H9 (cell line): ENCODE results near the gene PRPH. TPM values are rescaled to one million over a fixed set of nuclear protein-coding genes. Genes with fewer than 3 reads are reported as not detected.
"Not testable (repeated sequence)": the region's sequence is repeated elsewhere in the genome, so short reads cannot be mapped to it uniquely, and the experiment has no call there.

Experiments
- DNase-seq: peaks from one replicate; pipeline ENCODE4 v3.0.0-alpha.2; 2017
- H2AFZ ChIP-seq: one replicate; pipeline ENCODE4 v1.6.1; 2013; ENCODE audit warnings: mild to moderate bottlenecking, low read length, control low read depth, moderate library complexity
- H2AK5ac ChIP-seq: 2 replicates; pipeline ENCODE4 v1.6.1; 2013; ENCODE audit warnings: low read length, control low read depth, mixed read lengths; ENCODE audit not compliant: insufficient read length
- H2BK120ac ChIP-seq: one replicate; pipeline ENCODE4 v1.6.1; 2013; ENCODE audit warnings: low read depth, mild to moderate bottlenecking, low read length, control low read depth, inconsistent platforms; ENCODE audit not compliant: poor library complexity, severe bottlenecking
- H2BK12ac ChIP-seq: 2 replicates; pipeline ENCODE4 v1.6.1; 2013; ENCODE audit warnings: low read length, control low read depth, mixed read lengths, low read depth; ENCODE audit not compliant: insufficient read length
- H2BK15ac ChIP-seq: 2 replicates; pipeline ENCODE4 v1.6.1; 2013; ENCODE audit warnings: low read depth, low read length, control low read depth
- H2BK20ac ChIP-seq: one replicate; pipeline ENCODE4 v1.6.1; 2013; ENCODE audit warnings: low read depth, mild to moderate bottlenecking, low read length, control low read depth, inconsistent platforms; ENCODE audit not compliant: poor library complexity, severe bottlenecking
- H2BK5ac ChIP-seq: 2 replicates; pipeline ENCODE4 v1.6.1; 2013; ENCODE audit warnings: low read length, control low read depth, mixed read lengths; ENCODE audit not compliant: insufficient read length
- H3K14ac ChIP-seq: 2 replicates; pipeline ENCODE4 v1.6.1; 2013; ENCODE audit warnings: low read length, control low read depth; ENCODE audit not compliant: insufficient read depth
- H3K18ac ChIP-seq: 2 replicates; pipeline ENCODE4 v1.6.1; 2013; ENCODE audit warnings: low read depth, mild to moderate bottlenecking, mixed read lengths, low read length, control low read depth; ENCODE audit not compliant: insufficient read length
- H3K23ac ChIP-seq: 2 replicates; pipeline ENCODE4 v1.6.1; 2013; ENCODE audit warnings: low read length, control low read depth, mixed read lengths, low read depth; ENCODE audit not compliant: insufficient read length
- H3K23me2 ChIP-seq: 2 replicates; pipeline ENCODE4 v1.6.1; 2013; ENCODE audit warnings: low read depth, mild to moderate bottlenecking, mixed read lengths, low read length, control low read depth; ENCODE audit not compliant: insufficient read length, poor library complexity, severe bottlenecking
- H3K27ac ChIP-seq: 2 replicates; pipeline ENCODE4 v1.5.1; 2013; ENCODE audit warnings: low read length, control low read depth, mixed read lengths, low read depth; ENCODE audit not compliant: insufficient read length
- H3K27me3 ChIP-seq: 2 replicates; pipeline ENCODE4 v1.6.1; 2013; ENCODE audit warnings: low read length, control low read depth, inconsistent platforms; ENCODE audit not compliant: insufficient read depth
- H3K4ac ChIP-seq: 2 replicates; pipeline ENCODE4 v1.6.1; 2013; ENCODE audit warnings: low read depth, mild to moderate bottlenecking, control low read depth, inconsistent platforms, low read length, moderate library complexity
- H3K4me1 ChIP-seq: 2 replicates; pipeline ENCODE4 v1.6.1; 2013; ENCODE audit warnings: low read length, control low read depth, inconsistent platforms; ENCODE audit not compliant: insufficient read depth
- H3K4me2 ChIP-seq: 2 replicates; pipeline ENCODE4 v1.6.1; 2013; ENCODE audit warnings: low read length, control low read depth, mixed read lengths; ENCODE audit not compliant: insufficient read length, insufficient read depth
- H3K56ac ChIP-seq: 2 replicates; pipeline ENCODE4 v1.6.1; 2013; ENCODE audit warnings: low read depth, mild to moderate bottlenecking, mixed read lengths, low read length, control low read depth; ENCODE audit not compliant: insufficient read length
- H3K79me1 ChIP-seq: 2 replicates; pipeline ENCODE4 v1.6.1; 2013; ENCODE audit warnings: low read depth, mild to moderate bottlenecking, moderate library complexity, low read length, control low read depth, inconsistent platforms; ENCODE audit not compliant: insufficient read depth, poor library complexity, severe bottlenecking
- H3K79me2 ChIP-seq: 2 replicates; pipeline ENCODE4 v1.6.1; 2013; ENCODE audit warnings: low read length, control low read depth, inconsistent platforms; ENCODE audit not compliant: insufficient read depth
- H3K9ac ChIP-seq: 2 replicates; pipeline ENCODE4 v1.6.1; 2013; ENCODE audit warnings: low read length, control low read depth, mixed read lengths; ENCODE audit not compliant: insufficient read length; ENCODE audit errors: extremely low read depth
- H3K9me3 ChIP-seq: one replicate; pipeline ENCODE4 v1.6.1; 2013; ENCODE audit warnings: low read depth, low read length, inconsistent platforms; ENCODE audit not compliant: control insufficient read depth
- H3T11ph ChIP-seq: one replicate; pipeline ENCODE4 v1.6.1; 2013; ENCODE audit warnings: mild to moderate bottlenecking, low read length, control low read depth, inconsistent platforms
- H4K20me1 ChIP-seq: one replicate; pipeline ENCODE4 v1.6.1; 2013; ENCODE audit not compliant: control insufficient read depth, insufficient read length, insufficient read depth
- H4K5ac ChIP-seq: 2 replicates; pipeline ENCODE4 v1.6.1; 2013; ENCODE audit warnings: low read depth, mild to moderate bottlenecking, mixed read lengths, low read length, control low read depth; ENCODE audit not compliant: insufficient read length
- H4K8ac ChIP-seq: replicated peaks from 2 replicates; pipeline ENCODE4 v1.6.1; 2013; ENCODE audit warnings: low read length, control low read depth, mixed read lengths, low read depth; ENCODE audit not compliant: insufficient read length
- H4K91ac ChIP-seq: 2 replicates; pipeline ENCODE4 v1.6.1; 2013; ENCODE audit warnings: low read depth, mild to moderate bottlenecking, moderate library complexity, mixed read lengths, low read length, control low read depth; ENCODE audit not compliant: insufficient read length
- H3K27ac Mint-ChIP-seq, 3 experiments: 2 replicates in 2 of 3; 3 replicates in 1 of 3; pipeline ENCODE4 v1.8.0; 2020 to 2021; ENCODE audit warnings: mixed read lengths in 3 of 3, mild to moderate bottlenecking in 1 of 3, moderate library complexity in 1 of 3
- H3K27me3 Mint-ChIP-seq: 2 replicates; pipeline ENCODE4 v1.8.0; 2021; ENCODE audit warnings: low read depth, mild to moderate bottlenecking, moderate library complexity, mixed read lengths
- H3K36me3 Mint-ChIP-seq, 3 experiments: 2 replicates in 2 of 3; 3 replicates in 1 of 3; pipeline ENCODE4 v1.8.0; 2020 to 2021; ENCODE audit warnings: low read depth in 3 of 3, mixed read lengths in 3 of 3; ENCODE audit not compliant: insufficient read depth in 1 of 3
- H3K4me1 Mint-ChIP-seq, 2 experiments: 2 replicates each; pipeline ENCODE4 v1.8.0; 2020; ENCODE audit warnings: mixed read lengths in 2 of 2
- H3K4me3 Mint-ChIP-seq, 2 experiments: 2 replicates in 1 of 2; 3 replicates in 1 of 2; pipeline ENCODE4 v1.8.0; 2020 to 2021; ENCODE audit warnings: mild to moderate bottlenecking in 2 of 2, mixed read lengths in 2 of 2, moderate library complexity in 1 of 2
- H3K9me3 Mint-ChIP-seq, 2 experiments: 2 replicates in 1 of 2; 3 replicates in 1 of 2; pipeline ENCODE4 v1.8.0; 2020; ENCODE audit warnings: mild to moderate bottlenecking in 2 of 2, mixed read lengths in 2 of 2, moderate library complexity in 1 of 2
- CTCF ChIP-seq: fragments of 200-600 bp; sonication (generic); conservative IDR thresholded peaks from 3 replicates; pipeline ENCODE4 v1.8.0; 2021; ENCODE audit warnings: antibody characterized with exemption, mild to moderate bottlenecking
- WGBS: extraction: QIAGEN DNeasy Blood & Tissue Kit; methylation state at CpG from one replicate; pipeline ENCODE4 v1.1.7; 2013; ENCODE audit warnings: missing lambda C conversion rate, low lambda C conversion rate, mixed read lengths; ENCODE audit not compliant: insufficient read length; ENCODE audit errors: extremely low coverage; 5-methylcytosine and 5-hydroxymethylcytosine counted together
- total RNA-seq: library from RNA; stranded (reverse); gene quantifications from 2 replicates; pipeline ENCODE4 v1.2.1, GENCODE V29; 2021

PRPH gene
- total RNA-seq, 1 experiment from 2014 or later = 1.1 TPM

DNA sequence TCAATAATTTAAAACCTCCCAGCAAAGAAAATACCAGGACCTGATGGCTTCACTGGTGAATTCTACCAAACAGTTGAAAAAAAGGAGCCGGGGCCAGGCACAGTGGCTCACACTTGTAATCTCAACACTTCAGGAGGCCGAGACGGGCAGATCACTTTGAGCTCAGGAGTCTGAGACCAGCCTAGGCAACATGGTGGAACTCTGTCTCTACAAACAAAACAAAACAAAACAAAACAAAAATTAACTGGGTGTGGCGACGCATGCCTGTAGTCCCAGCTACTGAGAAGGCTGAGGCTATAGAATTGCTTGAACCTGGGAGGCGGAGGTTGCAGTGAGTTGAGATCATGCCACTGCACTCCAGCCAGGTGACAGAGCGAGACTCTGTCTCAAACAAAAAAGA, 14.4 kb downstream of the PRPH start:
- no peaks in the 10 kb centered on the region for H3K79me2 ChIP-seq
- H3K9ac ChIP-seq = no peak overlapping the region
- DNase-seq = no peak
- no peak overlapping the region for H3K27ac ChIP-seq
- no peak overlapping the region for H4K91ac ChIP-seq
- no peaks in the 10 kb centered on the region for H3K23me2 ChIP-seq
- H4K5ac ChIP-seq = no peak overlapping the region
- H2AK5ac ChIP-seq = no peak overlapping the region
- H3K18ac ChIP-seq = no peak overlapping the region
- Mint-ChIP-seq H3K27me3 (peaks cover 49% of the 10 kb centered on the region), H3K4me3 (no peak overlapping the region), H3K4me1 (no peaks in the 10 kb centered on the region), H3K27ac (no peak overlapping the region), H3K36me3 (no peaks in the 10 kb centered on the region), H3K9me3 (no peaks in the 10 kb centered on the region)
- no peaks in the 10 kb centered on the region for H4K20me1 ChIP-seq
- H2BK5ac ChIP-seq = no peak overlapping the region
- no peaks in the 10 kb centered on the region for H3K79me1 ChIP-seq
- H3K23ac ChIP-seq = no peak overlapping the region
- no peak overlapping the region for H2AFZ ChIP-seq
- H2BK20ac ChIP-seq = no peak overlapping the region
- no peak for TF ChIP-seq CTCF
- no peak overlapping the region for H2BK12ac ChIP-seq
- no peak overlapping the region for H2BK15ac ChIP-seq
- 0 out of 2 replicates have a peak, but pooled peaks cover 3% of the 10 kb centered on the region for H3K27me3 ChIP-seq
- H3K4ac ChIP-seq = no peak overlapping the region
- H3K9me3 ChIP-seq = no peaks in the 10 kb centered on the region
- no peak overlapping the region for H3T11ph ChIP-seq
- H3K14ac ChIP-seq = no peak overlapping the region
- no peak overlapping the region for H2BK120ac ChIP-seq
- H3K56ac ChIP-seq = no peak overlapping the region
- no CpG with 5 or more reads among the region's 7 CpGs for WGBS
- H3K4me1 ChIP-seq = no peaks in the 10 kb centered on the region
- H4K8ac ChIP-seq = no peak overlapping the region
- no peak overlapping the region for H3K4me2 ChIP-seq

DNA sequence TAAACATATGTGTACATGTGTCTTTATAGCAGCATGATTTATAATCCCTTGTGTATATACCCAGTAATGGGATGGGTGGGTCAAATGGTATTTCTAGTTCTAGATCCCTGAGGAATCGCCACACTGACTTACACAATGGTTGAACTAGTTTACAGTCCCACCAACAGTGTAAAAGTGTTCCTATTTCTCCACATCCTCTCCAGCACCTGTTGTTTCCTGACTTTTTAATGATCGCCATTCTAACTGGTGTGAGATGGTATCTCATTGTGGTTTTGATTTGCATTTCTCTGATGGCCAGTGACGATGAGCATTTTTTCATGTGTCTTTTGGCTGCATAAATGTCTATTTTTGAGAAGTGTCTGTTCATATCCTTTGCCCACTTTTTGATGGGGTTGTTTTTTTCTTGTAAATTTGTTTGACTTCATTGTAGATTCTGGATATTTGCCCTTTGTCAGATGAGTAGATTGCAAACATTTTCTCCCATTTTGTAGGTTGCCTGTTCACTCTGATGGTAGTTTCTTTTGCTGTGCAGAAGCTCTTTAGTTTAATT, 15.6 kb downstream of the PRPH start:
- H3K36me3 Mint-ChIP-seq, H3K56ac ChIP-seq, H3K4me2 ChIP-seq, H3K14ac ChIP-seq, H4K91ac ChIP-seq, H2BK15ac ChIP-seq, H4K5ac ChIP-seq, H2AFZ ChIP-seq, H3K4ac ChIP-seq, H2BK20ac ChIP-seq, H3K18ac ChIP-seq, H3K4me3 Mint-ChIP-seq, H3K27me3 ChIP-seq, H3K27ac Mint-ChIP-seq, H4K20me1 ChIP-seq, H3K9ac ChIP-seq, H3K79me2 ChIP-seq, H3T11ph ChIP-seq, H3K9me3 Mint-ChIP-seq, H3K9me3 ChIP-seq, H2BK12ac ChIP-seq, H3K79me1 ChIP-seq, H3K23ac ChIP-seq, H2BK120ac ChIP-seq, H2BK5ac ChIP-seq, H2AK5ac ChIP-seq, H3K4me1 Mint-ChIP-seq, H3K4me1 ChIP-seq, H3K27ac ChIP-seq, H4K8ac ChIP-seq, H3K23me2 ChIP-seq, DNase-seq: not testable (repeated sequence)
- peaks cover 45% of the 10 kb centered on the region for H3K27me3 Mint-ChIP-seq
- whole genome bisulfite sequencing = no CpG with 5 or more reads among the region's 3 CpGs
